HEK293 (cell line): ENCODE measurements around the gene PPP1R18.

ENCODE experiments used
- CTCF ChIA-PET: fragments of 350-600 bp; formaldehyde crosslinking; extraction: SDS; loops from one replicate; lab custom pipeline; 2021; ENCODE audit warnings: antibody characterized with exemption; lab: Yijun Ruan, JAX
- POLR2A ChIA-PET: fragments of 300-600 bp; formaldehyde crosslinking; extraction: SDS; loops from one replicate; lab custom pipeline; 2020; ENCODE audit warnings: antibody characterized with exemption, inconsistent platforms; lab: Yijun Ruan, JAX
- H3K27ac ChIP-seq: fragments of 200-500 bp; sonication (Bioruptor generic); 2 replicates; pipeline ENCODE4 v1.5.1; 2014; ENCODE audit warnings: low read depth, low read length, control low read depth, inconsistent platforms; ENCODE audit errors: extremely low read depth
- H3K36me3 ChIP-seq, 2 experiments: fragments of 200-500 bp in 1 of 2; sonication (Bioruptor generic) in 1 of 2; 1 replicate in 1 of 2; 2 replicates in 1 of 2; pipeline ENCODE4 v1.5.1; 2014 to 2017; ENCODE audit warnings: inconsistent platforms in 2 of 2, low read length in 2 of 2; ENCODE audit not compliant: control insufficient read depth in 2 of 2, insufficient read depth in 1 of 2
- H3K4me1 ChIP-seq: fragments of 200-500 bp; sonication (Bioruptor generic); 2 replicates; pipeline ENCODE4 v1.5.1; 2014; ENCODE audit warnings: mild to moderate bottlenecking, low read length, inconsistent platforms; ENCODE audit not compliant: control insufficient read depth, insufficient read depth
- H3K4me3 ChIP-seq: 2 replicates; pipeline ENCODE4 v1.5.1; 2011; ENCODE audit warnings: low read depth, mild to moderate bottlenecking, control low read depth, low read length, moderate library complexity
- H3K9me3 ChIP-seq: fragments of 200-500 bp; sonication (Bioruptor generic); 2 replicates; pipeline ENCODE4 v1.5.1; 2014; ENCODE audit warnings: low read depth, low read length, inconsistent platforms; ENCODE audit not compliant: control insufficient read depth, insufficient read depth
- ATF2 ChIP-seq: fragments of 450-650 bp; formaldehyde crosslinking; IDR thresholded peaks from 2 replicates; pipeline ENCODE4 v1.5.1; 2016; ENCODE audit warnings: missing biosample characterization, missing genetic modification characterization, low read depth
- OVOL3 ChIP-seq: fragments of 450-650 bp; formaldehyde crosslinking; IDR thresholded peaks from 2 replicates; pipeline ENCODE4 v1.5.1; 2016; ENCODE audit warnings: missing biosample characterization, missing genetic modification characterization
- PBX3 ChIP-seq: sonication (generic); formaldehyde crosslinking; IDR thresholded peaks from 2 replicates; pipeline ENCODE4 v1.8.1; 2022; ENCODE audit warnings: mild to moderate bottlenecking, moderate library complexity, missing genetic modification reagents
- SP2 ChIP-seq: fragments of 450-650 bp; formaldehyde crosslinking; IDR thresholded peaks from 2 replicates; pipeline ENCODE4 v1.5.1; 2016; ENCODE audit warnings: missing biosample characterization, missing genetic modification characterization
- ZBTB10 ChIP-seq: fragments of 450-650 bp; formaldehyde crosslinking; IDR thresholded peaks from 2 replicates; pipeline ENCODE4 v1.5.1; 2016; ENCODE audit warnings: missing biosample characterization, missing genetic modification characterization
- ZBTB17 ChIP-seq: fragments of 450-650 bp; formaldehyde crosslinking; IDR thresholded peaks from 2 replicates; pipeline ENCODE4 v1.5.1; 2016; ENCODE audit warnings: missing biosample characterization, missing genetic modification characterization
- ZBTB26 ChIP-seq: fragments of 450-650 bp; formaldehyde crosslinking; optimal IDR thresholded peaks from 2 replicates; pipeline ENCODE3; 2016; ENCODE audit warnings: missing biosample characterization, mild to moderate bottlenecking, missing genetic modification characterization
- ZBTB8A ChIP-seq: fragments of 450-650 bp; formaldehyde crosslinking; IDR thresholded peaks from 2 replicates; pipeline ENCODE4 v1.5.1; 2016; ENCODE audit warnings: missing biosample characterization, missing genetic modification characterization
- ZNF24 ChIP-seq: fragments of 450-650 bp; formaldehyde crosslinking; IDR thresholded peaks from 2 replicates; pipeline ENCODE4 v1.5.1; 2016; ENCODE audit warnings: missing biosample characterization, missing genetic modification characterization
- ZNF600 ChIP-seq: fragments of 450-650 bp; formaldehyde crosslinking; IDR thresholded peaks from 2 replicates; pipeline ENCODE4 v1.5.1; 2016; ENCODE audit warnings: missing biosample characterization, missing genetic modification characterization
- ZNF658 ChIP-seq: fragments of 450-650 bp; formaldehyde crosslinking; IDR thresholded peaks from 2 replicates; pipeline ENCODE4; 2016; ENCODE audit warnings: missing biosample characterization, missing genetic modification characterization
- TF ChIP-seq, protein P1 (sequence below): fragments of 450-650 bp; formaldehyde crosslinking; IDR thresholded peaks from 2 replicates; pipeline ENCODE4 v1.5.1; 2016; ENCODE audit warnings: missing biosample characterization, missing genetic modification characterization, low read depth
- TF ChIP-seq, protein P2 (sequence below): fragments of 450-650 bp; formaldehyde crosslinking; IDR thresholded peaks from 2 replicates; pipeline ENCODE4 v1.5.1; 2017; ENCODE audit warnings: missing biosample characterization, mild to moderate bottlenecking, missing genetic modification characterization, moderate library complexity

Gene PPP1R18

DNA sequence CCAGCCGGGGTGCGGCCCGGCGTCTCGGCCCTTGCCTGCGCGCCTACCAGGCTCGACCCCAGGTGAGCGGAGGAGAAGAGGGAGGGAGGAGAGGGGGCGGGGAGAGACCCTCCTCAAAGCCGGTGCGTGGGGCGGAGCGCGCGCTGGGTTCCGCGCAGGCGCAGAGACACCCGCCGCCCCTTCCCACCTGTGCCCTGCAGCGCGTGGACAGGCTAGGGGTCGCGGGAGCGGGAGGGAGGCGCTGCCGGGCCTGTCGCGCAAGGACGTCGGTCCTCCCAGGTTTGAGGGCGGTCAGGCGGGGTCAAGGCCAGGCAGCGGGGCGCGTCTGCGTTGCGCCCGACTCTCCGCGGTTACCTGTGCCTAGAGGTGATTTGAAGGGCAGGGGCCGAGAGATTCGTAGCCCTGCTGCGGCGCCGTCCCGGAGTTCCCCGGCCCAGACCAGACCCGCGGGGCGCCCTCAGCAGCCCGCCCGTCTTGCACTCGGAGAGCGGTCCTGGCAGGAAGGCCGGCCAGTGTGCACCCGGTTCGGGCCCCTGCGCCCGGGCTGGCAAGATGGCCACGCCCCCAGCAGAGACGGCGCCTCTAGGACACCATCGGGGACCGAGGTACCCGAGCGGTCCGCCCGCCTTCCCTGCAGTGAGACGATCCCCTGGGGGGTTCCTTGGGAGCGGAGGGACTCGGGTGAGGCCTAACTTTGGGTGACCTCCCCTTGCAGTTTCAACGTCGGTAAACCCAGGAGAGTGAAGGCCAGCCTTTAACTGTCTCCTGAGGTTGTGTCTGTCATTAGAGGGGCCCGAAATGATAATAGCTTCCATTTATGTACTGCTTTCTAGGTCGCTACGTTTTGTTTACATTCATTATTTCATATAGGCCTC lies 39.0 kb downstream of the PPP1R18 start (continued):
- TF ChIP-seq, protein P1, sequence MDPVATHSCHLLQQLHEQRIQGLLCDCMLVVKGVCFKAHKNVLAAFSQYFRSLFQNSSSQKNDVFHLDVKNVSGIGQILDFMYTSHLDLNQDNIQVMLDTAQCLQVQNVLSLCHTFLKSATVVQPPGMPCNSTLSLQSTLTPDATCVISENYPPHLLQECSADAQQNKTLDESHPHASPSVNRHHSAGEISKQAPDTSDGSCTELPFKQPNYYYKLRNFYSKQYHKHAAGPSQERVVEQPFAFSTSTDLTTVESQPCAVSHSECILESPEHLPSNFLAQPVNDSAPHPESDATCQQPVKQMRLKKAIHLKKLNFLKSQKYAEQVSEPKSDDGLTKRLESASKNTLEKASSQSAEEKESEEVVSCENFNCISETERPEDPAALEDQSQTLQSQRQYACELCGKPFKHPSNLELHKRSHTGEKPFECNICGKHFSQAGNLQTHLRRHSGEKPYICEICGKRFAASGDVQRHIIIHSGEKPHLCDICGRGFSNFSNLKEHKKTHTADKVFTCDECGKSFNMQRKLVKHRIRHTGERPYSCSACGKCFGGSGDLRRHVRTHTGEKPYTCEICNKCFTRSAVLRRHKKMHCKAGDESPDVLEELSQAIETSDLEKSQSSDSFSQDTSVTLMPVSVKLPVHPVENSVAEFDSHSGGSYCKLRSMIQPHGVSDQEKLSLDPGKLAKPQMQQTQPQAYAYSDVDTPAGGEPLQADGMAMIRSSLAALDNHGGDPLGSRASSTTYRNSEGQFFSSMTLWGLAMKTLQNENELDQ = no peak
- no peak for TF ChIP-seq ATF2 (tag by site-specific recombination)
- peak; percentile 50; the same call in 1 of the 2 replicates for TF ChIP-seq ZBTB10 (tag by site-specific recombination)
- peak; percentile 67 for TF ChIP-seq ZBTB17
- TF ChIP-seq ZNF600 (tag by site-specific recombination) = peak; percentile 97
- TF ChIP-seq PBX3 (CRISPR knock-in tag) = peak; percentile 19; the same call in 1 of the 2 replicates
- TF ChIP-seq OVOL3 (tag by site-specific recombination) = peak; percentile 62; the same call in 1 of the 2 replicates
- peak; percentile 85 for TF ChIP-seq SP2
- TF ChIP-seq ZBTB8A (tag by site-specific recombination) = peak; percentile 93
- TF ChIP-seq ZBTB26 (tag by site-specific recombination) = peak; percentile 100
- TF ChIP-seq, all 188 proteins: peak for 64

- Histone ChIP-seq H3K36me3 (peaks cover 31 to 58% of the 10 kb centered on the region in 2 experiments), H3K27ac (peak within 1 kb of the TSS; percentile 96), H3K4me1 (peaks cover 8% of the 10 kb centered on the region), H3K9me3 (no peaks in the 10 kb centered on the region), H3K4me3 (peak within 1 kb of the TSS; percentile 88)
- ChIA-PET POLR2A (interaction anchor here (0.6 to 1.7 kb wide), 15 partner anchors 8 to 97 kb away, joined by 3 to 20 read pairs (median 4); partner anchors contain the start of genes ABCF1, ATAT1, MDC1 and MRPS18B), CTCF (interaction anchor here (0.5 to 1.5 kb wide), 8 partner anchors 13 to 678 kb away, joined by 3 to 9 read pairs (median 4); partner anchors contain the start of gene DHX16)
- TF ChIP-seq ZNF24 (tag by site-specific recombination) (peak; percentile 97), ZNF658 (no peak)
- TF ChIP-seq, protein P2, sequence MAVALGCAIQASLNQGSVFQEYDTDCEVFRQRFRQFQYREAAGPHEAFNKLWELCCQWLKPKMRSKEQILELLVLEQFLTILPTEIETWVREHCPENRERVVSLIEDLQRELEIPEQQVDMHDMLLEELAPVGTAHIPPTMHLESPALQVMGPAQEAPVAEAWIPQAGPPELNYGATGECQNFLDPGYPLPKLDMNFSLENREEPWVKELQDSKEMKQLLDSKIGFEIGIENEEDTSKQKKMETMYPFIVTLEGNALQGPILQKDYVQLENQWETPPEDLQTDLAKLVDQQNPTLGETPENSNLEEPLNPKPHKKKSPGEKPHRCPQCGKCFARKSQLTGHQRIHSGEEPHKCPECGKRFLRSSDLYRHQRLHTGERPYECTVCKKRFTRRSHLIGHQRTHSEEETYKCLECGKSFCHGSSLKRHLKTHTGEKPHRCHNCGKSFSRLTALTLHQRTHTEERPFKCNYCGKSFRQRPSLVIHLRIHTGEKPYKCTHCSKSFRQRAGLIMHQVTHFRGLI (tag by site-specific recombination) = peak; percentile 96
These were observed 39.8 kb downstream of the PPP1R18 start, which contains the start of gene C6orf136 for GRCh38 chr6:30646450-30647241. C6orf136 (plus strand) TSS chr6:30647133; CDS start chr6:30647232, 99 bp downstream.
